H9 (cell line): ENCODE results near the gene WIPF2. TPM values are rescaled to one million over a fixed set of nuclear protein-coding genes. Genes with fewer than 3 reads are reported as not detected.

Experiments used
- DNase-seq: peaks from one replicate; pipeline ENCODE4 v3.0.0-alpha.2; 2017
- H2AFZ ChIP-seq: one replicate; pipeline ENCODE4 v1.6.1; 2013; ENCODE audit warnings: mild to moderate bottlenecking, low read length, control low read depth, moderate library complexity
- H2AK5ac ChIP-seq: 2 replicates; pipeline ENCODE4 v1.6.1; 2013; ENCODE audit warnings: low read length, control low read depth, mixed read lengths; ENCODE audit not compliant: insufficient read length
- H2BK120ac ChIP-seq: one replicate; pipeline ENCODE4 v1.6.1; 2013; ENCODE audit warnings: low read depth, mild to moderate bottlenecking, low read length, control low read depth, inconsistent platforms; ENCODE audit not compliant: poor library complexity, severe bottlenecking
- H2BK12ac ChIP-seq: 2 replicates; pipeline ENCODE4 v1.6.1; 2013; ENCODE audit warnings: low read length, control low read depth, mixed read lengths, low read depth; ENCODE audit not compliant: insufficient read length
- H2BK15ac ChIP-seq: 2 replicates; pipeline ENCODE4 v1.6.1; 2013; ENCODE audit warnings: low read depth, low read length, control low read depth
- H2BK20ac ChIP-seq: one replicate; pipeline ENCODE4 v1.6.1; 2013; ENCODE audit warnings: low read depth, mild to moderate bottlenecking, low read length, control low read depth, inconsistent platforms; ENCODE audit not compliant: poor library complexity, severe bottlenecking
- H2BK5ac ChIP-seq: 2 replicates; pipeline ENCODE4 v1.6.1; 2013; ENCODE audit warnings: low read length, control low read depth, mixed read lengths; ENCODE audit not compliant: insufficient read length
- H3K14ac ChIP-seq: 2 replicates; pipeline ENCODE4 v1.6.1; 2013; ENCODE audit warnings: low read length, control low read depth; ENCODE audit not compliant: insufficient read depth
- H3K18ac ChIP-seq: 2 replicates; pipeline ENCODE4 v1.6.1; 2013; ENCODE audit warnings: low read depth, mild to moderate bottlenecking, mixed read lengths, low read length, control low read depth; ENCODE audit not compliant: insufficient read length
- H3K23ac ChIP-seq: 2 replicates; pipeline ENCODE4 v1.6.1; 2013; ENCODE audit warnings: low read length, control low read depth, mixed read lengths, low read depth; ENCODE audit not compliant: insufficient read length
- H3K23me2 ChIP-seq: 2 replicates; pipeline ENCODE4 v1.6.1; 2013; ENCODE audit warnings: low read depth, mild to moderate bottlenecking, mixed read lengths, low read length, control low read depth; ENCODE audit not compliant: insufficient read length, poor library complexity, severe bottlenecking
- H3K27ac ChIP-seq: 2 replicates; pipeline ENCODE4 v1.5.1; 2013; ENCODE audit warnings: low read length, control low read depth, mixed read lengths, low read depth; ENCODE audit not compliant: insufficient read length
- H3K27me3 ChIP-seq: 2 replicates; pipeline ENCODE4 v1.6.1; 2013; ENCODE audit warnings: low read length, control low read depth, inconsistent platforms; ENCODE audit not compliant: insufficient read depth
- H3K4ac ChIP-seq: 2 replicates; pipeline ENCODE4 v1.6.1; 2013; ENCODE audit warnings: low read depth, mild to moderate bottlenecking, control low read depth, inconsistent platforms, low read length, moderate library complexity
- H3K4me1 ChIP-seq: 2 replicates; pipeline ENCODE4 v1.6.1; 2013; ENCODE audit warnings: low read length, control low read depth, inconsistent platforms; ENCODE audit not compliant: insufficient read depth
- H3K4me2 ChIP-seq: 2 replicates; pipeline ENCODE4 v1.6.1; 2013; ENCODE audit warnings: low read length, control low read depth, mixed read lengths; ENCODE audit not compliant: insufficient read length, insufficient read depth
- H3K56ac ChIP-seq: 2 replicates; pipeline ENCODE4 v1.6.1; 2013; ENCODE audit warnings: low read depth, mild to moderate bottlenecking, mixed read lengths, low read length, control low read depth; ENCODE audit not compliant: insufficient read length
- H3K79me1 ChIP-seq: 2 replicates; pipeline ENCODE4 v1.6.1; 2013; ENCODE audit warnings: low read depth, mild to moderate bottlenecking, moderate library complexity, low read length, control low read depth, inconsistent platforms; ENCODE audit not compliant: insufficient read depth, poor library complexity, severe bottlenecking
- H3K79me2 ChIP-seq: 2 replicates; pipeline ENCODE4 v1.6.1; 2013; ENCODE audit warnings: low read length, control low read depth, inconsistent platforms; ENCODE audit not compliant: insufficient read depth
- H3K9ac ChIP-seq: 2 replicates; pipeline ENCODE4 v1.6.1; 2013; ENCODE audit warnings: low read length, control low read depth, mixed read lengths; ENCODE audit not compliant: insufficient read length; ENCODE audit errors: extremely low read depth
- H3K9me3 ChIP-seq: one replicate; pipeline ENCODE4 v1.6.1; 2013; ENCODE audit warnings: low read depth, low read length, inconsistent platforms; ENCODE audit not compliant: control insufficient read depth
- H3T11ph ChIP-seq: one replicate; pipeline ENCODE4 v1.6.1; 2013; ENCODE audit warnings: mild to moderate bottlenecking, low read length, control low read depth, inconsistent platforms
- H4K20me1 ChIP-seq: one replicate; pipeline ENCODE4 v1.6.1; 2013; ENCODE audit not compliant: control insufficient read depth, insufficient read length, insufficient read depth
- H4K5ac ChIP-seq: 2 replicates; pipeline ENCODE4 v1.6.1; 2013; ENCODE audit warnings: low read depth, mild to moderate bottlenecking, mixed read lengths, low read length, control low read depth; ENCODE audit not compliant: insufficient read length
- H4K8ac ChIP-seq: replicated peaks from 2 replicates; pipeline ENCODE4 v1.6.1; 2013; ENCODE audit warnings: low read length, control low read depth, mixed read lengths, low read depth; ENCODE audit not compliant: insufficient read length
- H4K91ac ChIP-seq: 2 replicates; pipeline ENCODE4 v1.6.1; 2013; ENCODE audit warnings: low read depth, mild to moderate bottlenecking, moderate library complexity, mixed read lengths, low read length, control low read depth; ENCODE audit not compliant: insufficient read length
- H3K27ac Mint-ChIP-seq, 3 experiments: 2 replicates in 2 of 3; 3 replicates in 1 of 3; pipeline ENCODE4 v1.8.0; 2020 to 2021; ENCODE audit warnings: mixed read lengths in 3 of 3, mild to moderate bottlenecking in 1 of 3, moderate library complexity in 1 of 3
- H3K27me3 Mint-ChIP-seq: 2 replicates; pipeline ENCODE4 v1.8.0; 2021; ENCODE audit warnings: low read depth, mild to moderate bottlenecking, moderate library complexity, mixed read lengths
- H3K36me3 Mint-ChIP-seq, 3 experiments: 2 replicates in 2 of 3; 3 replicates in 1 of 3; pipeline ENCODE4 v1.8.0; 2020 to 2021; ENCODE audit warnings: low read depth in 3 of 3, mixed read lengths in 3 of 3; ENCODE audit not compliant: insufficient read depth in 1 of 3
- H3K4me1 Mint-ChIP-seq, 2 experiments: 2 replicates each; pipeline ENCODE4 v1.8.0; 2020; ENCODE audit warnings: mixed read lengths in 2 of 2
- H3K4me3 Mint-ChIP-seq, 2 experiments: 2 replicates in 1 of 2; 3 replicates in 1 of 2; pipeline ENCODE4 v1.8.0; 2020 to 2021; ENCODE audit warnings: mild to moderate bottlenecking in 2 of 2, mixed read lengths in 2 of 2, moderate library complexity in 1 of 2
- H3K9me3 Mint-ChIP-seq, 2 experiments: 2 replicates in 1 of 2; 3 replicates in 1 of 2; pipeline ENCODE4 v1.8.0; 2020; ENCODE audit warnings: mild to moderate bottlenecking in 2 of 2, mixed read lengths in 2 of 2, moderate library complexity in 1 of 2
- WGBS: extraction: QIAGEN DNeasy Blood & Tissue Kit; methylation state at CpG from one replicate; pipeline ENCODE4 v1.1.7; 2013; ENCODE audit warnings: missing lambda C conversion rate, low lambda C conversion rate, mixed read lengths; ENCODE audit not compliant: insufficient read length; ENCODE audit errors: extremely low coverage; 5-methylcytosine and 5-hydroxymethylcytosine counted together
- total RNA-seq: library from RNA; stranded (reverse); gene quantifications from 2 replicates; pipeline ENCODE4 v1.2.1, GENCODE V29; 2021
- TF ChIP-seq, protein P1 (sequence below): fragments of 200-600 bp; sonication (generic); conservative IDR thresholded peaks from 3 replicates; pipeline ENCODE4 v1.8.0; 2021; ENCODE audit warnings: antibody characterized with exemption, mild to moderate bottlenecking

WIPF2 gene
- total RNA-seq, 1 experiment from 2014 or later = 24.2 TPM

DNA sequence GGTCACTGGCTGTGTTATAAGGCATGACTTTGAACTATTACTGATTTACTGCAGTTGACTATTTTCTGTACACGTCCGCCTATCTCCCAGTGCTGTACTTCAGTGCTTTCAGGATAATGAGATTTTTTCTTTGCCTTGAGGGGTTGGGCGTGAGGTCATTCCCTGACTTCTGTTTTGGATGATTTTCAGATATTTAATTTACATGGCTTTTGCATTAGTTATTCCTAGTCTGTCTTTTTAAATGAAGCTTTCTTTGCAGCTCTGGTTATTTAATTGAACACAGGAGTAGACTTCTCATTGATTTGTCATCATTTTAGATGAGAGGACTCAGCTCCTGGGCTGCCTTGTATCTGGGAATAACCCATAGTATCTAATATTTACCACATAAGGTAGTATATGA, 23.7 kb downstream of the WIPF2 start:
- no peak overlapping the region for H3K4me3 Mint-ChIP-seq
- H3K27me3 Mint-ChIP-seq = no peaks in the 10 kb centered on the region
- Histone ChIP-seq H3K27ac (no peak overlapping the region), H4K91ac (no peak overlapping the region), H3K23ac (no peak overlapping the region), H2BK20ac (no peak overlapping the region), H3K79me2 (no peaks in the 10 kb centered on the region; the same call in 1 of the 2 replicates), H3K23me2 (no peaks in the 10 kb centered on the region), H2AFZ (no peak overlapping the region), H2AK5ac (no peak overlapping the region), H3T11ph (no peak overlapping the region), H2BK120ac (no peak overlapping the region), H3K14ac (no peak overlapping the region), H2BK5ac (no peak overlapping the region), H3K27me3 (no peaks in the 10 kb centered on the region), H3K4ac (no peak overlapping the region), H4K5ac (no peak overlapping the region), H3K79me1 (no peaks in the 10 kb centered on the region), H2BK12ac (no peak overlapping the region), H4K8ac (no peak overlapping the region), H3K4me2 (no peak overlapping the region), H3K9me3 (no peaks in the 10 kb centered on the region), H3K9ac (no peak overlapping the region), H2BK15ac (no peak overlapping the region), H3K18ac (no peak overlapping the region), H3K4me1 (no peaks in the 10 kb centered on the region), H3K56ac (no peak overlapping the region), H4K20me1 (no peaks in the 10 kb centered on the region)
- WGBS = no CpG with 5 or more reads among the region's 3 CpGs
- no peak for DNase-seq
- H3K27ac Mint-ChIP-seq = peak overlapping the region in 1 of 3 experiments; percentile 18; a peak in 1 of 7 replicates
- no peaks in the 10 kb centered on the region for H3K4me1 Mint-ChIP-seq
- peaks cover 0 to 2% (median 0%) of the 10 kb centered on the region in 3 experiments; a peak in 2 of 7 replicates for H3K36me3 Mint-ChIP-seq
- TF ChIP-seq, protein P1, sequence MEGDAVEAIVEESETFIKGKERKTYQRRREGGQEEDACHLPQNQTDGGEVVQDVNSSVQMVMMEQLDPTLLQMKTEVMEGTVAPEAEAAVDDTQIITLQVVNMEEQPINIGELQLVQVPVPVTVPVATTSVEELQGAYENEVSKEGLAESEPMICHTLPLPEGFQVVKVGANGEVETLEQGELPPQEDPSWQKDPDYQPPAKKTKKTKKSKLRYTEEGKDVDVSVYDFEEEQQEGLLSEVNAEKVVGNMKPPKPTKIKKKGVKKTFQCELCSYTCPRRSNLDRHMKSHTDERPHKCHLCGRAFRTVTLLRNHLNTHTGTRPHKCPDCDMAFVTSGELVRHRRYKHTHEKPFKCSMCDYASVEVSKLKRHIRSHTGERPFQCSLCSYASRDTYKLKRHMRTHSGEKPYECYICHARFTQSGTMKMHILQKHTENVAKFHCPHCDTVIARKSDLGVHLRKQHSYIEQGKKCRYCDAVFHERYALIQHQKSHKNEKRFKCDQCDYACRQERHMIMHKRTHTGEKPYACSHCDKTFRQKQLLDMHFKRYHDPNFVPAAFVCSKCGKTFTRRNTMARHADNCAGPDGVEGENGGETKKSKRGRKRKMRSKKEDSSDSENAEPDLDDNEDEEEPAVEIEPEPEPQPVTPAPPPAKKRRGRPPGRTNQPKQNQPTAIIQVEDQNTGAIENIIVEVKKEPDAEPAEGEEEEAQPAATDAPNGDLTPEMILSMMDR = no peak
- no peaks in the 10 kb centered on the region for H3K9me3 Mint-ChIP-seq
